Testis (tissue), 3 donors: ENCODE results near the gene ACSS1. TPM values are rescaled to one million over a fixed set of nuclear protein-coding genes. Genes with fewer than 3 reads are reported as not detected.

ENCODE experiments used
- DNase-seq: peaks from one replicate; pipeline ENCODE4 v3.0.0-alpha.2; 2019
- H3K27ac ChIP-seq, 2 donors: fragments of 200-600 bp; sonication (generic); one replicate each; pipeline ENCODE4 v1.5.1; 2019
- H3K27me3 ChIP-seq: fragments of 200-600 bp; sonication (generic); one replicate; pipeline ENCODE4 v1.5.1; 2019
- H3K36me3 ChIP-seq: fragments of 200-600 bp; sonication (generic); one replicate; pipeline ENCODE4 v1.5.1; 2017; ENCODE audit warnings: low read depth; ENCODE audit errors: missing control alignments
- H3K4me1 ChIP-seq: fragments of 200-600 bp; sonication (generic); one replicate; pipeline ENCODE4 v1.5.1; 2019
- H3K4me3 ChIP-seq, 2 donors: fragments of 200-600 bp; sonication (generic); one replicate each; pipeline ENCODE4 v1.5.1; 2017 to 2019
- H3K9me3 ChIP-seq: fragments of 200-600 bp; sonication (generic); one replicate; pipeline ENCODE4 v1.5.1; 2017
- CTCF ChIP-seq, 3 experiments: fragments of 450-650 bp in 2 of 3; fragments of 200-600 bp in 1 of 3; sonication (generic) in 1 of 3; IDR thresholded peaks; one replicate each; pipeline ENCODE4 v1.5.1; 2016 to 2019; ENCODE audit warnings: antibody characterized with exemption in 3 of 3, mild to moderate bottlenecking in 2 of 3, moderate library complexity in 1 of 3
- POLR2A ChIP-seq: fragments of 450-650 bp; IDR thresholded peaks from one replicate; pipeline ENCODE4 v1.6.1; 2017; ENCODE audit warnings: antibody characterized with exemption, mild to moderate bottlenecking, moderate library complexity
- WGBS, 2 donors: methylation state at CpG; one replicate each; pipeline ENCODE4 v1.1.5; 2018; 5-methylcytosine and 5-hydroxymethylcytosine counted together
- intact Hi-C: fragments of 100-400 bp; cut with DNase I; formaldehyde crosslinking; loops from one replicate; pipeline ENCODE4 v1.15.1; 2023; ENCODE audit warnings: low total_unique reads
- polyA plus RNA-seq: library from polyadenylated mRNA; stranded (reverse); fragments of 350-450 nt; fragmentation: Illumina TruSeq; extraction: RNeasy Lipid Tissue Mini Kit (QIAGEN cat#74804); gene quantifications from one replicate; pipeline ENCODE4 v1.2.3, GENCODE V29; 2014; ENCODE audit warnings: low read depth, low replicate concordance; ENCODE audit not compliant: insufficient read depth
- total RNA-seq, 2 donors: library from RNA; depleted of rRNA; stranded (reverse); fragments of >200 nt; gene quantifications; one replicate each; pipeline ENCODE4 v1.2.3, GENCODE V29; 2016

Gene ACSS1
- total and polyA plus RNA-seq, 3 donors from 2014 or later = 61.5 to 184 (median 162) TPM

- Histone ChIP-seq H3K36me3 (no peaks in the 10 kb centered on the region), H3K4me1 (peaks cover 34% of the 10 kb centered on the region), H3K4me3 (peak overlapping the region; percentile 76 to 88), H3K9me3 (no peaks in the 10 kb centered on the region), H3K27me3 (no peaks in the 10 kb centered on the region), H3K27ac (peak overlapping the region; percentile 89 to 93)
- 0% methylated on average over 36 of the region's 36 CpGs for WGBS, 2 donors
- intact Hi-C loops = no loop called here
- TF ChIP-seq POLR2A = no peak
- no peak for TF ChIP-seq CTCF (IDR thresholded peaks at IDR 0.05)
- peak; percentile 29 for DNase-seq
Observed at GRCh38 chr20:24991897-24992486, 65.9 kb downstream of the ACSS1 start.

- peaks cover 40% of the 10 kb centered on the region for H3K4me1 ChIP-seq
- no peak overlapping the region for H3K4me3 ChIP-seq
- 79 to 90% methylated on average over 2 of the region's 2 CpGs for WGBS, 2 donors
- no peak for DNase-seq
- H3K27ac ChIP-seq = no peak overlapping the region
- no peaks in the 10 kb centered on the region for H3K36me3 ChIP-seq
- H3K27me3 ChIP-seq = no peaks in the 10 kb centered on the region
- H3K9me3 ChIP-seq = no peaks in the 10 kb centered on the region
- TF ChIP-seq POLR2A = no peak
- TF ChIP-seq CTCF (IDR thresholded peaks at IDR 0.05) = no peak
- intact Hi-C loops = no loop called here
Observed at GRCh38 chr20:24990810-24991252, 67.1 kb downstream of the ACSS1 start.

GRCh38 chr20:24989162-24989561 lies 68.8 kb downstream of the ACSS1 start:
- no peak for DNase-seq
- no peak overlapping the region for H3K4me3 ChIP-seq
- no peak overlapping the region for H3K27ac ChIP-seq
- WGBS, 2 donors = 73 to 86% methylated on average over 3 of the region's 3 CpGs
- no peaks in the 10 kb centered on the region for H3K36me3 ChIP-seq
- intact Hi-C loops = no loop called here
- no peaks in the 10 kb centered on the region for H3K27me3 ChIP-seq
- no peak for TF ChIP-seq POLR2A
- no peak for TF ChIP-seq CTCF (IDR thresholded peaks at IDR 0.05)
- peaks cover 36% of the 10 kb centered on the region for H3K4me1 ChIP-seq
- no peaks in the 10 kb centered on the region for H3K9me3 ChIP-seq

- TF ChIP-seq POLR2A (no peak), CTCF (IDR thresholded peaks at IDR 0.05) (no peak)
- H3K27me3 ChIP-seq = no peaks in the 10 kb centered on the region
- intact Hi-C loops = no loop called here
- no peak overlapping the region for H3K4me3 ChIP-seq
- no peak overlapping the region for H3K27ac ChIP-seq
- no peaks in the 10 kb centered on the region for H3K36me3 ChIP-seq
- WGBS, 2 donors = 81 to 92% methylated on average over 7 of the region's 7 CpGs
- H3K4me1 ChIP-seq = peaks cover 33% of the 10 kb centered on the region
- H3K9me3 ChIP-seq = no peaks in the 10 kb centered on the region
- DNase-seq = no peak
Observed at GRCh38 chr20:24987873-24988835, 69.8 kb downstream of the ACSS1 start.
